Neuron (in vitro differentiated cells): Measurements from ENCODE around the gene NRG2.

Experiments
- H2AFZ ChIP-seq: one replicate; pipeline ENCODE4 v1.6.1; 2013; ENCODE audit warnings: low read depth, mild to moderate bottlenecking, inconsistent platforms, low read length, moderate library complexity
- H3K27me3 ChIP-seq: one replicate; pipeline ENCODE4 v1.6.1; 2013; ENCODE audit warnings: low read length; ENCODE audit not compliant: insufficient read depth
- H3K36me3 ChIP-seq: one replicate; pipeline ENCODE4 v1.6.1; 2013; ENCODE audit warnings: low read length; ENCODE audit not compliant: insufficient read depth
- H3K4me1 ChIP-seq: one replicate; pipeline ENCODE4 v1.6.1; 2013; ENCODE audit warnings: low read length; ENCODE audit not compliant: insufficient read depth
- H3K4me3 ChIP-seq: 2 replicates; pipeline ENCODE4 v1.5.1; 2013; ENCODE audit warnings: mild to moderate bottlenecking, low read length, moderate library complexity
- H3K9me3 ChIP-seq: one replicate; pipeline ENCODE4 v1.6.1; 2013; ENCODE audit warnings: low read length

NRG2 gene

GRCh38 chr5:139812323-139812722 lies 230.8 kb downstream of the NRG2 start:
- H3K4me1 ChIP-seq: no peaks in the 10 kb centered on the region
- no peaks in the 10 kb centered on the region for H3K9me3 ChIP-seq
- H3K27me3 ChIP-seq: peaks cover 7% of the 10 kb centered on the region
- no peak overlapping the region for H2AFZ ChIP-seq
- no peak overlapping the region for H3K4me3 ChIP-seq
- H3K36me3 ChIP-seq: no peaks in the 10 kb centered on the region

- Histone ChIP-seq H3K4me1 (no peaks in the 10 kb centered on the region), H3K27me3 (peaks cover 8% of the 10 kb centered on the region), H3K9me3 (no peaks in the 10 kb centered on the region), H3K4me3 (no peak overlapping the region), H2AFZ (no peak overlapping the region), H3K36me3 (no peaks in the 10 kb centered on the region)
These were observed 231.9 kb downstream of the NRG2 start for GRCh38 chr5:139811274-139811607.

- H3K4me3 ChIP-seq: no peak overlapping the region
- no peaks in the 10 kb centered on the region for H3K36me3 ChIP-seq
- no peaks in the 10 kb centered on the region for H3K4me1 ChIP-seq
- H2AFZ ChIP-seq: no peak overlapping the region
- H3K27me3 ChIP-seq: peaks cover 10% of the 10 kb centered on the region
- H3K9me3 ChIP-seq: no peaks in the 10 kb centered on the region
These were observed 232.5 kb downstream of the NRG2 start for GRCh38 chr5:139810341-139811273.

- H2AFZ ChIP-seq: no peak overlapping the region
- H3K4me1 ChIP-seq: no peaks in the 10 kb centered on the region
- no peaks in the 10 kb centered on the region for H3K36me3 ChIP-seq
- no peaks in the 10 kb centered on the region for H3K9me3 ChIP-seq
- peaks cover 10% of the 10 kb centered on the region for H3K27me3 ChIP-seq
- H3K4me3 ChIP-seq: no peak overlapping the region
These were observed 233.7 kb downstream of the NRG2 start for GRCh38 chr5:139809331-139809810.

- Histone ChIP-seq H3K27me3 (peaks cover 13% of the 10 kb centered on the region), H3K9me3 (no peaks in the 10 kb centered on the region)
These were observed 234.4 kb downstream of the NRG2 start for GRCh38 chr5:139808481-139809330.

GRCh38 chr5:139807647-139808030 lies 235.5 kb downstream of the NRG2 start:
- Histone ChIP-seq H2AFZ (no peak overlapping the region), H3K27me3 (peaks cover 23% of the 10 kb centered on the region), H3K4me3 (no peak overlapping the region), H3K9me3 (no peaks in the 10 kb centered on the region), H3K36me3 (no peaks in the 10 kb centered on the region), H3K4me1 (no peaks in the 10 kb centered on the region)

More at GRCh38 chr5:139808481-139809330, 234.4 kb downstream of the NRG2 start:
- Histone ChIP-seq H2AFZ (no peak overlapping the region), H3K4me3 (no peak overlapping the region), H3K4me1 (no peaks in the 10 kb centered on the region), H3K36me3 (no peaks in the 10 kb centered on the region)

GRCh38 chr5:139806726-139807646 lies 236.1 kb downstream of the NRG2 start:
- no peaks in the 10 kb centered on the region for H3K4me1 ChIP-seq
- peaks cover 29% of the 10 kb centered on the region for H3K27me3 ChIP-seq
- no peaks in the 10 kb centered on the region for H3K9me3 ChIP-seq
- H3K4me3 ChIP-seq: no peak overlapping the region
- no peak overlapping the region for H2AFZ ChIP-seq
- no peaks in the 10 kb centered on the region for H3K36me3 ChIP-seq

GRCh38 chr5:139806111-139806510 lies 237.0 kb downstream of the NRG2 start:
- Histone ChIP-seq H3K4me1 (no peaks in the 10 kb centered on the region), H3K27me3 (peaks cover 37% of the 10 kb centered on the region), H2AFZ (no peak overlapping the region), H3K36me3 (no peaks in the 10 kb centered on the region), H3K9me3 (no peaks in the 10 kb centered on the region), H3K4me3 (no peak overlapping the region)

GRCh38 chr5:139805545-139805944 lies 237.6 kb downstream of the NRG2 start:
- Histone ChIP-seq H3K36me3 (no peaks in the 10 kb centered on the region), H3K4me1 (no peaks in the 10 kb centered on the region), H3K4me3 (no peak overlapping the region), H3K27me3 (peaks cover 37% of the 10 kb centered on the region), H2AFZ (no peak overlapping the region), H3K9me3 (no peaks in the 10 kb centered on the region)

GRCh38 chr5:139804800-139805397 lies 238.2 kb downstream of the NRG2 start:
- Histone ChIP-seq H3K27me3 (peaks cover 41% of the 10 kb centered on the region), H2AFZ (no peak overlapping the region), H3K36me3 (no peaks in the 10 kb centered on the region), H3K4me3 (no peak overlapping the region), H3K4me1 (no peaks in the 10 kb centered on the region), H3K9me3 (no peaks in the 10 kb centered on the region)

- H3K4me3 ChIP-seq: no peak overlapping the region
- no peaks in the 10 kb centered on the region for H3K9me3 ChIP-seq
- no peaks in the 10 kb centered on the region for H3K4me1 ChIP-seq
- no peaks in the 10 kb centered on the region for H3K36me3 ChIP-seq
- peaks cover 44% of the 10 kb centered on the region for H3K27me3 ChIP-seq
- no peak overlapping the region for H2AFZ ChIP-seq
These were observed 239.1 kb downstream of the NRG2 start for GRCh38 chr5:139803978-139804377.

- H3K4me1 ChIP-seq: peaks cover 4% of the 10 kb centered on the region
- no peaks in the 10 kb centered on the region for H3K9me3 ChIP-seq
- H3K27me3 ChIP-seq: peaks cover 80% of the 10 kb centered on the region
- H3K4me3 ChIP-seq: no peak overlapping the region
- no peaks in the 10 kb centered on the region for H3K36me3 ChIP-seq
- H2AFZ ChIP-seq: no peak overlapping the region
These were observed 243.7 kb downstream of the NRG2 start for GRCh38 chr5:139799359-139799758.
